ENCODE measurements around the gene GBP4. TPM values are rescaled to one million over a fixed set of nuclear protein-coding genes. Genes with fewer than 3 reads are reported as not detected.

The GBP4 gene
- total RNA-seq, 1 experiment from 2014 or later: 0.05 TPM

- no peak for TF ChIP-seq YY1 (IDR thresholded peaks at IDR 0.05; ENCODE audit: extremely low read depth, insufficient replicate concordance, low read depth, low read length)
Measured at GRCh38 chr1:89169166-89169565, 29.6 kb downstream of the GBP4 start (continued).

DNA sequence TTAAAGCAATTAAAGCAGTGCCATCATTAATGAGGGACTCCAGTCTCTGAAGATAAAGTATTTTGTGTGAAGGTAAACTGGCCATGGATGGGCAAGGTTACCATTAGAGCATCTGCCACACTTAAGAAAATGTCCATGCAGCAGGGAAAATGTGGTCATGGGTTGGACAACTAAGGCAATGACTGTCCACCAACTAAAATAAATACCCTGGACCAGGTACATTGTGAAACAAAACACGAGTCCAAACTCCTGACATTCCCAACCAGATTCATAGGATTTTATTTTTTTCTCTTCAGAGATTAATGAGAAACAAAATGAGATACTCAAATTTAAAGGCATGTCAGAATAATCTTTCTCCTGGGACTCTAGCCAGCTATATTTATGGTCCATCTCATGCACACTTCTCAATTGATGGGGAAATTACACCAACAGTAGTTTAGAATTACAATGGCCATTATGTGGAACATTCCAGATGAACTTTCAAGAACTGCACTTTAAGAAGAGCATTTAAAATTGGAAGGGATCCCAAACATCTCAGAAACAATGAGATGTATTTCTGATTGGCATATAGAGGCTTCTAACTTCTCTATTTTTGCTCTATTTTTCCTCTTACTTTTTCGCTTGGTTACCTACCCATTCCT, 31.0 kb downstream of the GBP4 start:
- no peak for ATAC-seq
- H3K79me2 ChIP-seq (ENCODE audit: insufficient read depth, low read length): no peaks in the 10 kb centered on the region
- no peaks in the 10 kb centered on the region for H4K20me1 ChIP-seq (ENCODE audit: insufficient read depth)
- no peaks in the 10 kb centered on the region for H3K27me3 ChIP-seq (ENCODE audit: insufficient read depth, low read length)
- no peak overlapping the region for H3K27ac ChIP-seq (ENCODE audit: low read depth, low read length)
- no peaks in the 10 kb centered on the region for H3K9me2 ChIP-seq (ENCODE audit: insufficient read depth)
- BruUV-seq (replicated peaks): no TSS peak
- H3K36me3 ChIP-seq (ENCODE audit: control insufficient read depth in 1 of 2, insufficient read depth in 2 of 2, low read length in 2 of 2): no peaks in the 10 kb centered on the region
- H3K4me2 ChIP-seq (ENCODE audit: low read length): no peak overlapping the region
- CTCF ChIA-PET: no interaction called here
- H3K4me3 ChIP-seq (replicated peaks in 1 of 2; ENCODE audit: low read depth in 1 of 2, low read length in 2 of 2): no peak overlapping the region
- H2AFZ ChIP-seq (ENCODE audit: low read depth, low read length, poor library complexity, severe bottlenecking): no peak overlapping the region
- intact Hi-C loops (cut with micrococcal nuclease): no loop called here
- no peak for DNase-seq (ENCODE audit: low read depth, low spot score)
- RAD21 ChIA-PET (ENCODE audit: low non-redundant PET in 1 of 2, low total read pairs in 2 of 2, uncharacterized antibody in 2 of 2, unreplicated experiment in 2 of 2): no interaction called here
- H3K4me1 ChIP-seq (ENCODE audit: control insufficient read depth in 1 of 2, insufficient read depth in 2 of 2, low read length in 2 of 2): no peaks in the 10 kb centered on the region
- POLR2A ChIA-PET: no interaction called here
- no peak overlapping the region for H3K9ac ChIP-seq (ENCODE audit: low read length)
- H3K9me3 ChIP-seq (ENCODE audit: control insufficient read depth in 1 of 2, insufficient read depth in 1 of 2, low read depth in 1 of 2, low read length in 2 of 2): no peaks in the 10 kb centered on the region
- no peak for TF ChIP-seq CBX3 (IDR thresholded peaks at IDR 0.05; ENCODE audit: low read depth)
- no peak for TF ChIP-seq SRF (IDR thresholded peaks at IDR 0.05; ENCODE audit: low read depth)
- no peak for TF ChIP-seq REST (IDR thresholded peaks at IDR 0.05; ENCODE audit: low read depth)
- TF ChIP-seq ZNF274 (IDR thresholded peaks at IDR 0.05; ENCODE audit: low read depth, low read length): no peak
- no peak for TF ChIP-seq SIN3A (IDR thresholded peaks at IDR 0.05; ENCODE audit: low read depth)
- TF ChIP-seq, protein P1, sequence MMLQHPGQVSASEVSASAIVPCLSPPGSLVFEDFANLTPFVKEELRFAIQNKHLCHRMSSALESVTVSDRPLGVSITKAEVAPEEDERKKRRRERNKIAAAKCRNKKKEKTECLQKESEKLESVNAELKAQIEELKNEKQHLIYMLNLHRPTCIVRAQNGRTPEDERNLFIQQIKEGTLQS (IDR thresholded peaks at IDR 0.05): no peak
- TF ChIP-seq EZH2phosphoT487 (IDR thresholded peaks at IDR 0.05; ENCODE audit: borderline replicate concordance): no peak
- TF ChIP-seq SP1 (IDR thresholded peaks at IDR 0.05; ENCODE audit: low read depth): no peak

Measured in HCT116 (cell line).